HL-60 (cell line): Measurements from ENCODE around the gene ERMP1.

Experiments used
- DNase-seq, 2 experiments: peaks; one replicate each; pipeline ENCODE4 v3.0.0-alpha.2; 2010 to 2020; ENCODE audit warnings: low read depth in 1 of 2, low spot score in 1 of 2
- H3K27ac ChIP-seq: fragments of 250-450 bp; sonication (Bioruptor Pico); replicated peaks from 2 replicates; pipeline ENCODE4 v1.5.1; 2020; ENCODE audit warnings: mild to moderate bottlenecking, moderate library complexity
- H3K27me3 ChIP-seq: fragments of 250-450 bp; sonication (Bioruptor Pico); 2 replicates; pipeline ENCODE4 v1.5.1; 2021; ENCODE audit warnings: mild to moderate bottlenecking, moderate library complexity; ENCODE audit not compliant: insufficient read depth, poor library complexity, severe bottlenecking
- H3K4me3 ChIP-seq: replicated peaks from 2 replicates; pipeline ENCODE4 v1.5.1; 2011; ENCODE audit warnings: mild to moderate bottlenecking, control low read depth, low read length; ENCODE audit not compliant: insufficient read depth
- GABPA ChIP-seq: IDR thresholded peaks from 2 replicates; pipeline ENCODE4 v1.6.1; 2012; ENCODE audit warnings: low read depth
- POLR2AphosphoS5 ChIP-seq: IDR thresholded peaks from 2 replicates; pipeline ENCODE4 v1.6.1; 2012; ENCODE audit warnings: low read depth
- SPI1 ChIP-seq: IDR thresholded peaks from 2 replicates; pipeline ENCODE4 v1.6.1; 2012; ENCODE audit warnings: low read depth, mild to moderate bottlenecking, borderline replicate concordance
- TF ChIP-seq, protein P1 (sequence below): IDR thresholded peaks from 2 replicates; pipeline ENCODE4 v1.6.1; 2012; ENCODE audit warnings: low read depth; ENCODE audit not compliant: insufficient replicate concordance
- TF ChIP-seq, protein P2 (sequence below): IDR thresholded peaks from one replicate; pipeline ENCODE4 v1.5.1; 2011; ENCODE audit warnings: low read length, control low read depth, inconsistent platforms; ENCODE audit not compliant: insufficient read depth

ERMP1 gene

DNA sequence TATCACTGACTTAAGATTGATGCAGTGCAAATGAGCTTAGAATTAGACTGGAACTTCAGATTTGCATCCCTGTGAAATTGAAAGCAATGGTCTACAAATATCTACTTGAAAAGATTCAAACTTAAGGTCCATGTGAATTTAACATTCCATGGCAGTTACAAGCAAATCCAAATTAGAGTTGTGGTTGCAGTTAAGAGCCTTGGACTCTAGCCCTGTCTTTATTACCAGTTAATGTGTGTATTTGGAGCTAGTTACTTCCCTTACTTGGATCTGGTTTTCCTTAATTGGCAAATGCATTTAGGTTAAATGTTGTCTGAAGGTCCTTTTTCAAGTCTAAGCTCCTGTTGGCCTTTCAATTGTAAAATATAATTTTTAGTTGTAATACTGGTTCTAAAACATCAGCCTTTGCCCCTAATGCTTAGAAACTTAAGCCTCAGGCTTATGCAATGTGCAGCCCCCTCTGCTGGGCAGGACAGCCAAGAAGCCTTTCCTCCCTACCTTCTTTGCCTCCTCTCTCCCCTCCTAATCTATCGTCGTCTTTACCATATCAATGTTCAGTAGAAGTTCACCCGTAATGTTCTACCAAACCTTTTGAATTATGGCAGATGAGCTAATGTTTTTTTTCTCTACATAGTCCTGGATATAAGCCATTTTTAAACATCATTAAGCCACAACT lies 59.5 kb downstream of the ERMP1 start:
- Histone ChIP-seq H3K27me3 (no peaks in the 10 kb centered on the region), H3K4me3 (no peak overlapping the region), H3K27ac (no peak overlapping the region)
- TF ChIP-seq SPI1: no peak
- DNase-seq: no peak

DNA sequence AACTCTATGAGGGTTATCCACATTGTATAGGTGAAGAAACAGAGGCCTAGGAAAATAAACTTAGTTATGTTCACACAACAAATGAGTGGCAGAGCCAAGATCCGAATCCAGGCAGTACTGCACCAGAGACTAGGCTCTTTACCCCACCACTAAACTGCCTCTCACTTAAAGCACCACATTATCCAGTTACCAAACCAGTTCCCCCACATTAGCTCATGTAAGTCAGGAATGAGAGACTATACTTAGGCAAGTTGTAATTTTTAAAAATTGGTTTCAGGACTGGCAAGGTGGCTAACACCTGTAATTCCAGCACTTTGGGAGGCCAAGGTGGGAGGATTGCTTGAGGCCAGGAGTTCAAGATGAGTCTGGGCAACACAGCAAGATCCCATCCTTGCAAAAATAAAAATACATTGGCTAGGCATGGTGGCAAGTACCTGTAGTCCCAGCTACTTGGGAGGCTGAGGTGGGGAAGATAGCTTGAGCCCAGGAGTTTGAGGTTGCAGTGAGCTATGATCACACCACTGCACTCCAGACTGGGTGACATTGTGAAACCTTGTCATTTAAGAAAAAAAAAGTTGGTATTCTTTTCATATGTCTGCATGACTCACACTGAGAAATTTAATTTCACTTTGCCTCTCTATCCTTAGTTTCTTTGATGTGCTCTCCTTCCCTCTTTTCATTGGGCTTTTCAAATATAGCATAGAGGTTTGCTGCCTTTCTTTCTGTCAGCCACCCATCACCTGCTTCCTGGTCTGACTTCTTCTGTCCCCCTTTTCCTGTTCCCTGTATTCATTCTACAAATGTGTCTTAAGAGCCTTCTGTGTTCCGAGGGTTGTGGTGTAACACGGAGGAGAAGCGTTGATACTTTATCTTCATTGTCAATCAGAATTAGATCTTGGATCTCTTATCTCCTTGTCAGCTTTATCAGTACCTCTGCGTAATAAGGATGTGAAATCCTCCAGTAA lies 64.7 kb downstream of the ERMP1 start:
- Histone ChIP-seq H3K27me3 (no peaks in the 10 kb centered on the region), H3K27ac (no peak overlapping the region), H3K4me3 (no peak overlapping the region)
- TF ChIP-seq, protein P1, sequence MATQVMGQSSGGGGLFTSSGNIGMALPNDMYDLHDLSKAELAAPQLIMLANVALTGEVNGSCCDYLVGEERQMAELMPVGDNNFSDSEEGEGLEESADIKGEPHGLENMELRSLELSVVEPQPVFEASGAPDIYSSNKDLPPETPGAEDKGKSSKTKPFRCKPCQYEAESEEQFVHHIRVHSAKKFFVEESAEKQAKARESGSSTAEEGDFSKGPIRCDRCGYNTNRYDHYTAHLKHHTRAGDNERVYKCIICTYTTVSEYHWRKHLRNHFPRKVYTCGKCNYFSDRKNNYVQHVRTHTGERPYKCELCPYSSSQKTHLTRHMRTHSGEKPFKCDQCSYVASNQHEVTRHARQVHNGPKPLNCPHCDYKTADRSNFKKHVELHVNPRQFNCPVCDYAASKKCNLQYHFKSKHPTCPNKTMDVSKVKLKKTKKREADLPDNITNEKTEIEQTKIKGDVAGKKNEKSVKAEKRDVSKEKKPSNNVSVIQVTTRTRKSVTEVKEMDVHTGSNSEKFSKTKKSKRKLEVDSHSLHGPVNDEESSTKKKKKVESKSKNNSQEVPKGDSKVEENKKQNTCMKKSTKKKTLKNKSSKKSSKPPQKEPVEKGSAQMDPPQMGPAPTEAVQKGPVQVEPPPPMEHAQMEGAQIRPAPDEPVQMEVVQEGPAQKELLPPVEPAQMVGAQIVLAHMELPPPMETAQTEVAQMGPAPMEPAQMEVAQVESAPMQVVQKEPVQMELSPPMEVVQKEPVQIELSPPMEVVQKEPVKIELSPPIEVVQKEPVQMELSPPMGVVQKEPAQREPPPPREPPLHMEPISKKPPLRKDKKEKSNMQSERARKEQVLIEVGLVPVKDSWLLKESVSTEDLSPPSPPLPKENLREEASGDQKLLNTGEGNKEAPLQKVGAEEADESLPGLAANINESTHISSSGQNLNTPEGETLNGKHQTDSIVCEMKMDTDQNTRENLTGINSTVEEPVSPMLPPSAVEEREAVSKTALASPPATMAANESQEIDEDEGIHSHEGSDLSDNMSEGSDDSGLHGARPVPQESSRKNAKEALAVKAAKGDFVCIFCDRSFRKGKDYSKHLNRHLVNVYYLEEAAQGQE: no peak
- TF ChIP-seq SPI1 (no peak), POLR2AphosphoS5 (no peak), GABPA (no peak)
- TF ChIP-seq, protein P2, sequence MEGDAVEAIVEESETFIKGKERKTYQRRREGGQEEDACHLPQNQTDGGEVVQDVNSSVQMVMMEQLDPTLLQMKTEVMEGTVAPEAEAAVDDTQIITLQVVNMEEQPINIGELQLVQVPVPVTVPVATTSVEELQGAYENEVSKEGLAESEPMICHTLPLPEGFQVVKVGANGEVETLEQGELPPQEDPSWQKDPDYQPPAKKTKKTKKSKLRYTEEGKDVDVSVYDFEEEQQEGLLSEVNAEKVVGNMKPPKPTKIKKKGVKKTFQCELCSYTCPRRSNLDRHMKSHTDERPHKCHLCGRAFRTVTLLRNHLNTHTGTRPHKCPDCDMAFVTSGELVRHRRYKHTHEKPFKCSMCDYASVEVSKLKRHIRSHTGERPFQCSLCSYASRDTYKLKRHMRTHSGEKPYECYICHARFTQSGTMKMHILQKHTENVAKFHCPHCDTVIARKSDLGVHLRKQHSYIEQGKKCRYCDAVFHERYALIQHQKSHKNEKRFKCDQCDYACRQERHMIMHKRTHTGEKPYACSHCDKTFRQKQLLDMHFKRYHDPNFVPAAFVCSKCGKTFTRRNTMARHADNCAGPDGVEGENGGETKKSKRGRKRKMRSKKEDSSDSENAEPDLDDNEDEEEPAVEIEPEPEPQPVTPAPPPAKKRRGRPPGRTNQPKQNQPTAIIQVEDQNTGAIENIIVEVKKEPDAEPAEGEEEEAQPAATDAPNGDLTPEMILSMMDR: no peak
- no peak for DNase-seq

DNA sequence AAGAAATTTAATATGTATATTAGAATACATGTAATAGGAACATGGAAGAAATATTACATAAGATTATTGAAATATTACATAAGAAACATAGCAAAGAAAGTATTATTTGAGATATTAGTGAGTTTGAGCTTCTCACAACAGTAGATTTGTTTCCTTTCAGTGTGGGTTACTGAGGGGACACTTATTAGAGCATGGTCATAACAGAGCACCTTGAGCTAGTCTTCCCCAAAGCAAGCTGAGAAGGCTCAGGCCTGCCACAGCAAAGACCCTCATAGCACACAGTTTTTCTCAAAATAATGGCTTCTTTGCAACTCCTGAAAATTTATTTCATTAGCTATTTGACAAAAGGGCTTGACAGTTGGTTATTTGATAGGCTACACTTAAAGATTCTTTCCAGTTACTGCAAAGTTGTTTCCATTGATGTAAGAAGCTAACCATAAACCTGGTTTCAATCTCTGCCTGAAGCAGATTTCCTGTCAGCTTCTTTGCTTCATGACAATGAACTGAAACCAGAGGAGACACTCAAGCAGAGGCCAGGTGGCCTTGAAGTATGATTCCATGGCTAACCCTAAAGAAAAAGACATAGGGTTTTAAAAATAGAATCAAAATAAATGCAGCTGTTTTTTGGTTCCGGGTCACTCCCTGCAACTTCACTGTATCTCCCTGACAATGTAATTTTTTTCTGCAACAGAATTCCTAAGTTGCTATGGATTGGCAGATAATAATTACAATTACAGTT lies 68.6 kb downstream of the ERMP1 start:
- no peak for DNase-seq
- no peaks in the 10 kb centered on the region for H3K27me3 ChIP-seq
- H3K4me3 ChIP-seq: no peak overlapping the region
- TF ChIP-seq GABPA (no peak), SPI1 (no peak), POLR2AphosphoS5 (no peak)
- TF ChIP-seq, protein P1: no peak
- TF ChIP-seq, protein P2: no peak
- no peak overlapping the region for H3K27ac ChIP-seq

DNA sequence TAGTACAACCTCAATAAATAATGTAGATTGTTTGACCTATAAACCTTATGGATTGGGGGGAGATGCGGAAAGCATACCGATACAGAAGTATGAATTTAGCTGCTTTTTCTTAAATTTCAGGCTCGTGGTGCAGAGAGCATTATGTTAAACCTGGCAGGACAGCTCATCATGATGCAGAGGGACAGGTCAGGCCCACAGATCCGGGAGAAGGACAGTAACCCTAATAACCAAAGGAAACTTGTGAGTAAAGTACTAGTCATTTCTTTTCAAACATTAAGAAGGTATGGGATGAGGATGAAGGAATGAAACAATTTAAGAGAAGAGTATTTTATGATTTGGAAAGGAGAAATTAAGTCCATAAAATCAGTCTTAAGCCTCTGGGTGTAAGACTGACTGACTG lies 70.5 kb downstream of the ERMP1 start:
- no peaks in the 10 kb centered on the region for H3K27me3 ChIP-seq
- no peak overlapping the region for H3K27ac ChIP-seq
- no peak for DNase-seq
- no peak for TF ChIP-seq SPI1
- TF ChIP-seq POLR2AphosphoS5: no peak
- TF ChIP-seq, protein P1: no peak
- TF ChIP-seq GABPA: no peak
- TF ChIP-seq, protein P2: no peak
- H3K4me3 ChIP-seq: no peak overlapping the region
